PC-3 (cell line): ENCODE results near the gene COPZ1. TPM values are rescaled to one million over a fixed set of nuclear protein-coding genes. Genes with fewer than 3 reads are reported as not detected.

ENCODE experiments used
- ATAC-seq: fragments of 200-7000 bp; cut with Tn5 transposase; 2 replicates; pipeline ENCODE4 v1.9.1; 2020; ENCODE audit warnings: mild to moderate bottlenecking, moderate library complexity
- BruUV-seq: library from RNA; stranded (reverse); fragments of 400-500 nt; replicated peaks from 2 replicates; lab custom pipeline; 2021; lab: Mats Ljungman, UMichigan
- CTCF ChIA-PET: fragments of 300-600 bp; sonication (Branson Sonifier 250); formaldehyde crosslinking; loops from one replicate; lab custom pipeline; 2022; ENCODE audit warnings: antibody characterized with exemption; lab: Charles Lee
- POLR2A ChIA-PET: fragments of 300-600 bp; sonication (Branson Sonifier 250); formaldehyde crosslinking; loops from one replicate; lab custom pipeline; 2022; ENCODE audit warnings: antibody characterized with exemption; ENCODE audit not compliant: unreplicated experiment; lab: Charles Lee
- DNase-seq: peaks from one replicate; pipeline ENCODE4 v3.0.0-alpha.2; 2015
- H2AFZ ChIP-seq: fragments of 300-600 bp; sonication (generic); 2 replicates; pipeline ENCODE4 v1.6.0; 2016; ENCODE audit warnings: antibody characterized with exemption, low read length
- H3F3A ChIP-seq: fragments of 300-600 bp; sonication (generic); one replicate; pipeline ENCODE4 v1.6.0; 2017; ENCODE audit warnings: antibody characterized with exemption, low read length, control low read depth, mild to moderate bottlenecking; ENCODE audit not compliant: unreplicated experiment
- H3K27ac ChIP-seq: fragments of 300-600 bp; sonication (generic); 2 replicates; pipeline ENCODE4 v1.5.1; 2016; ENCODE audit warnings: mild to moderate bottlenecking, low read length
- H3K27me3 ChIP-seq: fragments of 300-600 bp; sonication (generic); 2 replicates; pipeline ENCODE4 v1.6.1; 2016; ENCODE audit warnings: low read length, mixed read lengths
- H3K36me3 ChIP-seq: fragments of 300-600 bp; sonication (generic); 2 replicates; pipeline ENCODE4 v1.6.1; 2016; ENCODE audit warnings: low read depth, mixed run types, low read length, mixed read lengths
- H3K4me1 ChIP-seq: fragments of 300-600 bp; sonication (generic); 2 replicates; pipeline ENCODE4 v1.5.1; 2016; ENCODE audit warnings: low read length; ENCODE audit not compliant: insufficient read depth
- H3K4me2 ChIP-seq: fragments of 300-600 bp; sonication (generic); 2 replicates; pipeline ENCODE4 v1.6.0; 2016; ENCODE audit warnings: low read length
- H3K4me3 ChIP-seq: fragments of 300-600 bp; sonication (generic); 2 replicates; pipeline ENCODE4 v1.5.1; 2016; ENCODE audit warnings: mild to moderate bottlenecking, low read length, mixed read lengths
- H3K79me2 ChIP-seq: fragments of 300-600 bp; sonication (generic); 2 replicates; pipeline ENCODE4 v1.6.1; 2017; ENCODE audit warnings: low read length, mixed read lengths
- H3K9ac ChIP-seq: fragments of 300-600 bp; sonication (generic); 2 replicates; pipeline ENCODE4 v1.6.0; 2016; ENCODE audit warnings: mild to moderate bottlenecking, low read length
- H3K9me2 ChIP-seq: fragments of 300-600 bp; sonication (generic); replicated peaks from 2 replicates; pipeline ENCODE4 v1.6.1; 2016; ENCODE audit warnings: mixed run types, low read length, mixed read lengths
- H3K9me3 ChIP-seq: fragments of 300-600 bp; sonication (generic); 2 replicates; pipeline ENCODE4 v1.6.1; 2016; ENCODE audit warnings: low read length, mixed read lengths
- H4K20me1 ChIP-seq: fragments of 300-600 bp; sonication (generic); 2 replicates; pipeline ENCODE4 v1.6.1; 2016; ENCODE audit warnings: low read length, mixed read lengths
- CTCF ChIP-seq: fragments of 300-600 bp; sonication (generic); conservative IDR thresholded peaks from 2 replicates; pipeline ENCODE4 v1.5.1; 2017; ENCODE audit warnings: antibody characterized with exemption, low read depth, mild to moderate bottlenecking, low read length
- EZH2 ChIP-seq: fragments of 300-600 bp; sonication (generic); IDR thresholded peaks from one replicate; pipeline ENCODE4 v1.6.1; 2017; ENCODE audit warnings: antibody characterized with exemption, mild to moderate bottlenecking, low read length; ENCODE audit not compliant: unreplicated experiment
- EZH2phosphoT487 ChIP-seq: fragments of 300-600 bp; sonication (generic); IDR thresholded peaks from 2 replicates; pipeline ENCODE4 v1.6.1; 2018; ENCODE audit warnings: mild to moderate bottlenecking, antibody characterized with exemption, low read length, borderline replicate concordance
- intact Hi-C: fragments of 100-400 bp; cut with micrococcal nuclease; formaldehyde crosslinking; loops from 2 replicates; pipeline ENCODE4 v1.9.0; 2023
- total RNA-seq: library from RNA; depleted of rRNA; stranded (reverse); fragments of >200 nt; gene quantifications from 2 replicates; pipeline ENCODE4 v1.2.3, GENCODE V29; 2014

COPZ1 gene
- total RNA-seq, 1 experiment from 2014 or later: 121 TPM

- no peak overlapping the region for H3K4me2 ChIP-seq
- peaks cover 5% of the 10 kb centered on the region for H3K4me1 ChIP-seq
- no peaks in the 10 kb centered on the region for H4K20me1 ChIP-seq
- no peaks in the 10 kb centered on the region for H3K9me2 ChIP-seq
- ChIA-PET POLR2A (no interaction called here), CTCF (interaction anchor here (0.6 to 1.0 kb wide), 5 partner anchors 23 to 164 kb away, joined by 3 to 5 read pairs (median 4); no protein-coding TSS in a partner anchor)
- no peaks in the 10 kb centered on the region for H3F3A ChIP-seq
- no peak overlapping the region for H2AFZ ChIP-seq
- no peaks in the 10 kb centered on the region for H3K79me2 ChIP-seq
- intact Hi-C loops: no loop called here
- H3K4me3 ChIP-seq: no peak overlapping the region
- no peak for DNase-seq
- H3K27ac ChIP-seq: no peak overlapping the region
- no peaks in the 10 kb centered on the region for H3K9me3 ChIP-seq
- no peaks in the 10 kb centered on the region for H3K27me3 ChIP-seq
- no peak for ATAC-seq
- no TSS peak for BruUV-seq
- no peak overlapping the region for H3K9ac ChIP-seq
- H3K36me3 ChIP-seq: peaks cover 8% of the 10 kb centered on the region; the same call in 1 of the 2 replicates
- TF ChIP-seq CTCF: no peak
- TF ChIP-seq EZH2: no peak
- TF ChIP-seq EZH2phosphoT487: no peak
These were observed 68.3 kb downstream of the COPZ1 start for GRCh38 chr12:54393207-54393609.

- intact Hi-C loops: loop anchor here (1.0 kb wide), 1 partner anchor 46 kb away; no protein-coding TSS in a partner anchor
- ChIA-PET CTCF (interaction anchor here (0.6 to 1.0 kb wide), 4 partner anchors 23 to 164 kb away, joined by 3 to 5 read pairs (median 4); no protein-coding TSS in a partner anchor), POLR2A (no interaction called here)
- Histone ChIP-seq H3K4me1 (no peaks in the 10 kb centered on the region), H3K9me2 (no peaks in the 10 kb centered on the region), H3K9ac (no peak overlapping the region), H3F3A (no peaks in the 10 kb centered on the region), H3K27ac (no peak overlapping the region), H3K4me3 (no peak overlapping the region), H4K20me1 (no peaks in the 10 kb centered on the region), H3K36me3 (peaks cover 11% of the 10 kb centered on the region; the same call in 1 of the 2 replicates), H3K4me2 (no peak overlapping the region), H3K27me3 (no peaks in the 10 kb centered on the region), H2AFZ (no peak overlapping the region), H3K9me3 (no peaks in the 10 kb centered on the region), H3K79me2 (no peaks in the 10 kb centered on the region)
- no TSS peak for BruUV-seq
- no peak for ATAC-seq
- TF ChIP-seq CTCF (no peak), EZH2phosphoT487 (no peak), EZH2 (no peak)
- DNase-seq: no peak
These were observed 68.8 kb downstream of the COPZ1 start for GRCh38 chr12:54393743-54394142.

GRCh38 chr12:54394281-54394719, 69.4 kb downstream of the COPZ1 start:
- no TSS peak for BruUV-seq
- no peak overlapping the region for H3K9ac ChIP-seq
- ChIA-PET CTCF (interaction anchor here (1.0 kb wide), 1 partner anchor 44 kb away, joined by 3 read pairs; no protein-coding TSS in a partner anchor), POLR2A (no interaction called here)
- intact Hi-C loops: loop anchor here (1.0 kb wide), 1 partner anchor 45 kb away; no protein-coding TSS in a partner anchor
- H3K4me3 ChIP-seq: no peak overlapping the region
- peak; percentile 87 for TF ChIP-seq CTCF
- TF ChIP-seq EZH2phosphoT487: no peak
- H3K9me3 ChIP-seq: no peaks in the 10 kb centered on the region
- peak; percentile 72 for ATAC-seq
- H3K4me2 ChIP-seq: no peak overlapping the region
- no peak overlapping the region for H3K27ac ChIP-seq
- H3F3A ChIP-seq: no peaks in the 10 kb centered on the region
- peak; percentile 88 for DNase-seq
- H3K27me3 ChIP-seq: no peaks in the 10 kb centered on the region
- peaks cover 12% of the 10 kb centered on the region; the same call in 1 of the 2 replicates for H3K36me3 ChIP-seq
- no peaks in the 10 kb centered on the region for H3K4me1 ChIP-seq
- no peaks in the 10 kb centered on the region for H3K79me2 ChIP-seq
- H2AFZ ChIP-seq: no peak overlapping the region
- no peaks in the 10 kb centered on the region for H3K9me2 ChIP-seq
- H4K20me1 ChIP-seq: no peaks in the 10 kb centered on the region
